ENCODE measurements around the gene HABP4.

DNA sequence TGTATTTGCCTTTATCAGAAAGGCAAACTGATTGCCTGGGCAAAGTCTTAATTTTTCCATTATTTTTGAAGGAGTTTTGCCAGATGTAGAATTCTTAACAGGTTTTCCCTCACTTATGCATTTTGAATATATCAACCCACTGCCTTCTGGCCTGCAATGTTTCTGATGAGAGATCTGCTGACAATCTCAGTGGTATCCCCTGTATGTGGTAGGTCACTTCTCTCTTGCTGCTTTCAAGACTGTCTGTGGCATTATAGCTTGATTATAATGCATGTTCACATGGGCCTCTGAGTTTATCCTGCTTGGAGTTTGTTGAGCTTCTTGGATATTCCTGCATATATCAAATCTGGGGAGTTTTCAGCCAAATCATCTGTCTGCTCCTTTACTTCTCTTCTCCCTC, 82.2 kb downstream of the HABP4 start:
- TF ChIP-seq POLR2AphosphoS5 (IDR thresholded peaks at IDR 0.05) (no peak), CTCF (IDR thresholded peaks at IDR 0.05) (no peak), POLR2A (IDR thresholded peaks at IDR 0.05) (no peak)

Measured in transverse colon (tissue), 4 donors.